HUES6 (cell line): ENCODE data around the gene HOXA9.

Experiments used
- H3K27ac ChIP-seq: 2 replicates; pipeline ENCODE4 v1.7.0; 2013; ENCODE audit warnings: low read depth, mild to moderate bottlenecking, low read length, inconsistent platforms
- H3K27me3 ChIP-seq: 2 replicates; pipeline ENCODE4 v1.6.1; 2013; ENCODE audit warnings: low read length; ENCODE audit not compliant: control insufficient read depth, insufficient read depth
- H3K36me3 ChIP-seq: 2 replicates; pipeline ENCODE4 v1.6.1; 2013; ENCODE audit warnings: low read length; ENCODE audit not compliant: control insufficient read depth, insufficient read depth
- H3K4me1 ChIP-seq: 2 replicates; pipeline ENCODE4 v1.6.1; 2013; ENCODE audit warnings: low read length; ENCODE audit not compliant: control insufficient read depth, insufficient read depth
- H3K4me3 ChIP-seq: 2 replicates; pipeline ENCODE4 v1.5.1; 2013; ENCODE audit warnings: low read depth, low read length
- H3K9ac ChIP-seq: one replicate; pipeline ENCODE4 v1.6.1; 2013; ENCODE audit warnings: mild to moderate bottlenecking, low read length
- H3K9me3 ChIP-seq: 2 replicates; pipeline ENCODE4 v1.6.1; 2013; ENCODE audit warnings: low read depth, low read length; ENCODE audit not compliant: control insufficient read depth, insufficient read depth

The HOXA9 gene

DNA sequence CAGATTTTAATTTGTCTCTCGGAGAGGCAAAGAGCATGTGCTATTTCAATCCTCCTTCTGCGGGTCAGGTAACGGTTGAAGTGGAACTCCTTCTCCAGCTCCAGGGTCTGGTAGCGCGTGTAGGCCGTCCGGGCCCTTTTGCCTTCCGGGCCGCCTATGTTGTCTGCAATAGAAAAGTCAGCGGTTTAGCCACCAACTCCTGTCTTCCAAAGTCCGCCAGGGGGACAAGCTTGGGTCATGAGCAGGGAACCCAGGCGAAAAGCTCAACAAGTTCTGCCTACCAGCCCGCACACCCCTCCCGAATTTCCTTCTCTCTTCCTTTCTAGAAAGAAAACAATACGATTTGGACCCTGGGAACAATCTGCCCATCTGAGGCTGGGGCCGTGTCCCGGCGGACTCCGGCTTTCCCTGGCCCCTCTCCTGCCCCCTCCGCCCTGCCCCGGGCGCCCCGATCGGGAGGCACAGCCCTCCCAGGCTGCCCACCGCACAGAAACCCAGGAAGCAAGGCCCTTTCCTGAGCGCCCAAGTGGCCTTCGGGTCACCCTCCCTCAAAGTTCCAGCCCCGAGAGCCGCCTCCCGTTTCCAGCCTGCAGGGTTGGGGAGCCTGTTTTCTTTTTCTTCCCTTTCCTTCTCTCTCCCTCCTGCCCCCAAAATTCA lies 23.3 kb downstream of the HOXA9 start:
- peaks cover 100% of the 10 kb centered on the region for H3K27me3 ChIP-seq
- H3K9ac ChIP-seq, result peak overlapping the region; percentile 78
- no peaks in the 10 kb centered on the region for H3K9me3 ChIP-seq
- no peak overlapping the region; the same call in 1 of the 2 replicates for H3K27ac ChIP-seq
- H3K36me3 ChIP-seq, result no peaks in the 10 kb centered on the region
- peaks cover 14% of the 10 kb centered on the region; the same call in 1 of the 2 replicates for H3K4me1 ChIP-seq
- H3K4me3 ChIP-seq, result peak overlapping the region; percentile 70

DNA sequence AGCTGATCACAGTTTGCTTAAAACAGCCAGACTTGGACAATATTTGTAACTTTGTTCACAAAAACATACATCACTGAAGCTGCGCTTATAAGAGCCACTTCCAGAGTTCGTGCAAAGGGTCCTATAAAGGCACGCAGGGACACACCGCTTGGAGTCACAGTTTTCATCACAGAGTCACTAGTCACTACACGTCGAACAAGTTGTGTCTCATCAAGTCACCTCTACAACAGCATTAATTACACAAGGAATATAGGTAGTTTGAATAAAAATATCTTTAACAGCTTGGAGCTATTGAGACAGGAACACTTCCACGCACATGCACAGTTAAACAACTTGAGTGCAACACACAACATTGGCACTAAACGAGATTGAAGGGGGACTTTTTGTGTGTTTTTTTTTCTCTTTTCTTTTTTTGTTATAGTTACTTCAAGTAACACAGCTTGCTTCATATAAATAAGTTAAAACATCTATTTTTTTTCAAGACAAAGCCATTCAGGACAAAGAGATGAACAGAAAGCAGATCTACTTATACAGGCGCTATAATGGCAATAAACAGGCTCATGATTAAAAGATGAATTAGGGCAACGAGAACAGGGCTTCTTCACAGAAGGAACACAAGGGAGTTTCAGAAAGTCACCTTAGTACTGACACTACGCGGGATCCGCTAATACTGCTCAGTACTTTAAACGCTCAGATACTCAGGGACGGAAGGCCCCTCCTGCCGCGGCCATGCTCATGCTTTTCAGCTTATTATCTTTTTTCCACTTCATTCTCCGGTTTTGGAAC lies 24.0 kb downstream of the HOXA9 start:
- Histone ChIP-seq H3K27me3 (peaks cover 100% of the 10 kb centered on the region), H3K9ac (peak overlapping the region; percentile 78), H3K4me3 (peak overlapping the region; percentile 70)

DNA sequence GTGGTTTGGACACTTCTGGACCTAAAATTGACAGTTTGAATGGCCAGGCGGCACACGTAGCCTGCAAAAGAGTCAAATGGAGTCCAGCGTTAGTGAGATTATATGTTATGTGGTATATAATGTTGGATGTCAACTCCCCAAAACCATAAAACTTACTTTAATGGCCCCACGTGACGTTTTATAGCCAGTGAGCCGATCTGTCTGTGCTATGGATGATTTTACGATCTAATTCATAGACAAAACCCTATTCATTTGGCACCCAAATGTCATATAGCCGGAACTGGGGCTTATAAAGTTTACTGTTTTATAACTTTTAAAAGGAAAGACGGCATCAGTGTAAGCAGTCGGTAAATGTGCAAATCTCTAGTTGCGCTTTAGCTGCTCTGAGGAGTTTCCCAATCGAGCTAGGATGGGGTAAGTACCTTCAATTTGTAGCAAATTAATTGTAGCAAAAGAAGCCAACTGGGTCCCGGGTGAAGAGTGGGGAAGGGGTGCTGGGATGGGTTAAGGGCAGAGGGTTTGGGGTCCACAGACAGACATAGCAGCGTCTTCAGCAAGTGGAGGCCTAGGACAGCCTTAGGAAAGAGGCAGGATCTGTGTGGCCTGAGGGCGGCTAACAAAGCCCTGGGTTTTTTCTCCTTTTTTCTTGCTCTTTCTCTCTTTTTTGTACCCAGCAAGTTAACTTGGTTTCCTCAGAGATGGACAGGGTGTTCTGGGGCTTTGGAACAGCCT lies 25.0 kb downstream of the HOXA9 start:
- no peak overlapping the region; the same call in 1 of the 2 replicates for H3K27ac ChIP-seq
- peaks cover 100% of the 10 kb centered on the region for H3K27me3 ChIP-seq
- H3K9ac ChIP-seq, result peak overlapping the region; percentile 85
- no peaks in the 10 kb centered on the region for H3K9me3 ChIP-seq
- peaks cover 14% of the 10 kb centered on the region; the same call in 1 of the 2 replicates for H3K4me1 ChIP-seq
- H3K36me3 ChIP-seq, result no peaks in the 10 kb centered on the region
- peak overlapping the region; percentile 48; the same call in 1 of the 2 replicates for H3K4me3 ChIP-seq

More for the DNA sequence above, 24.0 kb downstream of the HOXA9 start:
- Histone ChIP-seq H3K9me3 (no peaks in the 10 kb centered on the region), H3K36me3 (no peaks in the 10 kb centered on the region), H3K27ac (no peak overlapping the region; the same call in 1 of the 2 replicates), H3K4me1 (peaks cover 14% of the 10 kb centered on the region; the same call in 1 of the 2 replicates)

DNA sequence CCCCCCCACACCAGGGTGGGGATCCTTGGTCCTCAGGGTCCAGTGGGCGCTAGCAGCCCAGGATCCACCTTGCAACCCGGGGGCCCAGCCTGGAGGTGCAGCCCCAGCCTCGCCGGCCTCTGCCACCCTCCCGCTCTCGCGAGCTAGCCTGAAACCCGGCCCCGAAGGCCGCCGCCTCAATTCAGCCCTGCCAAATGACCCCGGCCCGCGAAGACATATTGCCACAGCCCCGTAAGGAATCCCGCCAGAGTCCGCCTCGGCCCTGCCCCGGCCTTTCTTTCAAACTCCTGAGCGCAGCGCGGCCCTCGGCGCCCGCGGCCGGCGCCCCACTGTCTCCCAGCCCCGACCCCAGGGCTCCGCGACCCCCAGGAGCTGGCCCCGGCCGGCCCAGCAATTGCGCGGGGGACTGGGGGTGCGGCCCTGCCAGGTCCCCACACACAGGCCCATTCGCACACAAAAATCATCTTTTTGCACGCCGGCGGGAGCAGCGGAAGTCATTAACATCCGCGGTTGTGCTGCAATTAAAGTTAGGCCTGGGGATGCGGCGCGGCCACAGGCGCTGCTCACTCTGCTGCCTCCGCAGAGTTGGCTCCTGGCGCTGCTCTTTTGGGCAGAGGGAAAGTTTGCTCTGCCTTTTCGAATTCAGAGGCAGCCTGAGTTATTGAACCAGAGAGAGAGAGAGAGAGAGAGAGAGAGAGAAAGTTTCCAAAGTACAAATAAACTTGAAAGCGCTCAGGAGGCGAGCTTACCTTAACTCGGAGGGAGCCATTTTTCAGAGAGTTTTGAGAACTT lies 25.8 kb downstream of the HOXA9 start:
- H3K9ac ChIP-seq, result peak overlapping the region; percentile 85
- H3K27ac ChIP-seq, result peak overlapping the region; percentile 38; the same call in 1 of the 2 replicates
- peaks cover 100% of the 10 kb centered on the region for H3K27me3 ChIP-seq
- no peaks in the 10 kb centered on the region for H3K36me3 ChIP-seq
- peaks cover 14% of the 10 kb centered on the region; the same call in 1 of the 2 replicates for H3K4me1 ChIP-seq
- peak overlapping the region; percentile 48 for H3K4me3 ChIP-seq
- H3K9me3 ChIP-seq, result no peaks in the 10 kb centered on the region

DNA sequence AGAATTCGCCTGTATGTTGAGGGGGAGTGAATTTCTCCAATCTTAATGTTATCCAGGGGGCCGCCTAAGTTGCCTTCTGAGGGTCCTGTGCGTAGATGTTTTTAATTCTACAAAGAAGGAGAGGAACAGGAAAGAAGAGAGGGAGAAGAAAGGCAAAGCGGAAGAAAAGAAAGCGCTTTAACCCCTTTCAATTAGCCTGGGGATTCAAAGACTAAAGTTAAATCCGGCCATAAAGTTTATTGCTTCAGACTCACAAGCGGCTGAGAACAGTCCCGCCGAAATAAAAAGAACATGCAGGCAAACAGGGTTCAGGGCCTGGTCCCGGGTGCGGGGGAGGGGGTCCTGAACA lies 26.4 kb downstream of the HOXA9 start:
- peaks cover 13% of the 10 kb centered on the region; the same call in 1 of the 2 replicates for H3K4me1 ChIP-seq
- H3K36me3 ChIP-seq, result no peaks in the 10 kb centered on the region
- H3K27ac ChIP-seq, result no peak overlapping the region; the same call in 1 of the 2 replicates
- peak overlapping the region; percentile 48 for H3K4me3 ChIP-seq
- no peaks in the 10 kb centered on the region for H3K9me3 ChIP-seq
- H3K9ac ChIP-seq, result peak overlapping the region; percentile 85
- peaks cover 100% of the 10 kb centered on the region for H3K27me3 ChIP-seq

DNA sequence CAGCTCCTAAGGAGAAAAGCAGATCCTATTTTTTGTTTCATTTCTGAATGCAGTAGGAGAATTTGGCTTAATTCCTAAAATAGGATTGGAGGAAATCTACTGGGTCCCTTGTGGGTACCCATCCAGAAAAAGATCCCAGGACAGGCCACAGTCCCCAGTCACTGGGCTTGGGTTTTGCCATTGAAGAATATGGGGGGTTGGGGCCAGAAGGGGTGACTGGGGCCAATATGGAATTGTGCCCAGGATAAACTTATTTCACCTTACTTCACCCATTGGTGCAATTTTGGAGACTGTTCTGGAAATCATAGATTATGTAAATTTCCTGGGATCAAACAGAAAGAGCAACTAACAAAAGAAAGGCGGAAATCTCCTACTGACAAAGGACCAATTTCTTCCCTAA lies 26.9 kb downstream of the HOXA9 start:
- peaks cover 11% of the 10 kb centered on the region; the same call in 1 of the 2 replicates for H3K4me1 ChIP-seq
- peak overlapping the region; percentile 85 for H3K9ac ChIP-seq
- H3K9me3 ChIP-seq, result no peaks in the 10 kb centered on the region
- no peak overlapping the region; the same call in 1 of the 2 replicates for H3K27ac ChIP-seq
- peaks cover 100% of the 10 kb centered on the region for H3K27me3 ChIP-seq
- no peaks in the 10 kb centered on the region for H3K36me3 ChIP-seq
- peak overlapping the region; percentile 48; the same call in 1 of the 2 replicates for H3K4me3 ChIP-seq

DNA sequence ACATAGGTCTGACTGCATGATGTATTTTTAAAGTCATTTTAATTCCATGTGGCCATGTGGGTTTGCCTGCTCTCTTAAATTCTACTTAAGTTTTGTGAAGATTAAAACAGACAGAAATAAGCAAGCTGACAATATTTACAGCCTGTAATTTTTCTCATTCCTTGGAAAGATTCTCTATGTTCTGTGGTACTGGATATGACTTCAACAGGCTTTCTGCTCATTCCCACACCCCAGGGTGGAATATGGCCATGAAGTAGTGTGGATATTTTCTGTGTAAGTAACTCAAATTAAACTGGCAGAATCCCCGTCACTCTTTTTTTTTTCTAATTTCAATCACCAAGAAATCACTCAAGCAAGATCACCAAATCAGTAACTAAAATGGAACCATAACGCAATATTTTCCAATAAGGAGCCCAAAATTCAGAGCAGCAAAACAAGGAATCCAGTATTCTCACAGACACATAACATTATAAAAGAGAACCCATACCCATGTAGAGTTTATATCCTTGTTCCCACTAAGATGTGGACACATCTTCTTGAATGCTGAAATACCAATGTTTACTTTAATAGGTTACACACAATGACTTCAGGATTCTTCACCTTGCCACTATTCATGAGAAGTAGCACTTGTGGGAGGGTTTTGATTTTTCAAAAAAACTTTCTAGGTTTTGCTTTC lies 27.6 kb downstream of the HOXA9 start:
- H3K4me3 ChIP-seq, result peak overlapping the region; percentile 48; the same call in 1 of the 2 replicates
- peak overlapping the region; percentile 85 for H3K9ac ChIP-seq
- peaks cover 100% of the 10 kb centered on the region for H3K27me3 ChIP-seq
- H3K36me3 ChIP-seq, result no peaks in the 10 kb centered on the region
- H3K9me3 ChIP-seq, result no peaks in the 10 kb centered on the region
- no peak overlapping the region for H3K27ac ChIP-seq
- peaks cover 11% of the 10 kb centered on the region; the same call in 1 of the 2 replicates for H3K4me1 ChIP-seq

DNA sequence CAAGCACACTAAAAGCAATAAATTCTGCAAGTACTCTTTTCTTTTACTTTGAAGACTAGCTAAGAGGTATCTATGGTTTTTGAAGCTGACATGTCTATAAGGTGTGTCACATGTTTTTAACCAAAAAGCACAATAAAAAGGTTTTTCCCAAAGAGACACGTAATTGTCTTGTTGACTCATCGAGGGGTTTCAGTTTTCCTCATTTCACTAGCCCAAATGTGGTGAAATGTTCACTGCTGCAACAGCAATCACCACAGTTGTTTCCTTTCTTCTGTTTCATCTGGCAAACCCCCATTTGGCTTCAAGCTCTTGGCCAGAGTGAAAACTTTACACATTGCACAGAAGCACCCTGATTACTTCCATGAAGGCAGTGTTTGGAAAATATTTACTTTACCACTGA lies 30.9 kb downstream of the HOXA9 start:
- peak overlapping the region; percentile 17 for H3K9ac ChIP-seq
- H3K4me1 ChIP-seq, result peaks cover 4% of the 10 kb centered on the region; the same call in 1 of the 2 replicates
- H3K36me3 ChIP-seq, result no peaks in the 10 kb centered on the region
- H3K9me3 ChIP-seq, result no peaks in the 10 kb centered on the region
- peaks cover 100% of the 10 kb centered on the region for H3K27me3 ChIP-seq
- no peak overlapping the region; the same call in 1 of the 2 replicates for H3K4me3 ChIP-seq
- H3K27ac ChIP-seq, result no peak overlapping the region

DNA sequence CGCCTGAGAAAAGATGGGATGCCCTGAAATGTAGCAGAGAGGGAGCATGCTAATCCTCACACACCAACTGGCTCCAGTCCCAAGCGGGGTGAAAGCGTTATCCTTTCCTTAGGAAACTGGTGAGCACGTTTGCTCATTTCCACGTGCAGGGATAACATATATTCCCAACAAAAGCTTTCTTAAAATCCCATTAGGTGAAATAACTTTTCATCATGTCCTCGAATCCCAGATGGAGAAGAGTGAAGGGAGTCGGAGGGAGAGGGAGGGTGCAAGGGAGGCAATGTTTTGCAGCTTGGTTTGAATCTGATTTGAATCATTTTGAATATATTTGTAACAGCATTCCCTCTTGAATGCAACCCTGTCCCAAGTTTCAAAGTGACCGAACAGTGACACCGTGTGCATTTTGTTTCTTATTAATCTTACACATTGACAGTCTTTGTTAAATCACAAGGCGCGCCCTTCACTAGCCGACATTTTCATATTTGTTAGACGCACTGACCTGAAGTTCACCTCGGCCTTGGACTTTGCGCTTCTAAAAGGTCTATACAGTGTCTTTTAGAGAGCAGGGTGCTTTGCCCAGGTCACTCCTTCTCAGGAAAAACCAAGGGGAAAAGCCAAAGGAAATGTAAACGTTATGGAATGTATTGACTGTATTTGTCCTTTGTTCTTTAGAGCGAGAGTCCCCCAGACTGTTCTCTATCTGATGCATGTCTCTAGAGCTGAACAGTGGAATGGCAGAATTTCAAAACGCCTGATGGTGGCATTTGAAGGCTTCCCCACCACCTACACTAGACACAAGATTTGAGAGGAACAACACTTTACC lies 31.7 kb downstream of the HOXA9 start:
- Histone ChIP-seq H3K9ac (peak overlapping the region; percentile 39), H3K4me3 (no peak overlapping the region; the same call in 1 of the 2 replicates), H3K27me3 (peaks cover 100% of the 10 kb centered on the region), H3K4me1 (peaks cover 4% of the 10 kb centered on the region; the same call in 1 of the 2 replicates), H3K27ac (no peak overlapping the region), H3K9me3 (no peaks in the 10 kb centered on the region), H3K36me3 (no peaks in the 10 kb centered on the region)
